Spleen (tissue), 7 donors: Measurements from ENCODE around the gene NBEA.

ENCODE experiments used
- CTCF ChIP-seq, 11 experiments: fragments of 200-600 bp in 7 of 11; fragments of 450-650 bp in 4 of 11; sonication (generic) in 4 of 11; IDR thresholded peaks in 8 of 11; conservative IDR thresholded peaks in 3 of 11; 1 replicate in 7 of 11; 2 replicates in 4 of 11; pipeline versions ENCODE4 v1.4.0 to v1.8.0; 2016 to 2021; ENCODE audit warnings: antibody characterized with exemption in 11 of 11, inconsistent platforms in 4 of 11, mild to moderate bottlenecking in 1 of 11
- POLR2A ChIP-seq, 3 donors: fragments of 450-650 bp; IDR thresholded peaks; one replicate each; pipeline ENCODE4 v1.5.1; 2017; ENCODE audit warnings: antibody characterized with exemption in 3 of 3, mild to moderate bottlenecking in 1 of 3
- donor health status: DM: no; HTN: no; CAD: no; lungs with moderate emphysema.
- donor health status: DM: no; HTN: no; CAD: no.
- donor health status: DM: no; HTN: no; CAD: no.

- TF ChIP-seq CTCF (IDR thresholded peaks at IDR 0.05 in 8 of 11, conservative IDR thresholded peaks at IDR 0.05 in 3 of 11) (no peak), POLR2A (IDR thresholded peaks at IDR 0.05) (no peak)
These were observed 592.3 kb downstream of the NBEA start for GRCh38 chr13:35534343-35534742.
